Measurements from ENCODE around the gene TATDN3. TPM values are rescaled to one million over a fixed set of nuclear protein-coding genes. Genes with fewer than 3 reads are reported as not detected.
"Not testable (repeated sequence)": the region's sequence is repeated elsewhere in the genome, so short reads cannot be mapped to it uniquely, and the experiment has no call there.

The TATDN3 gene
- total and polyA plus RNA-seq, 11 donors = 18.2 to 30.3 (median 24.1) TPM

DNA sequence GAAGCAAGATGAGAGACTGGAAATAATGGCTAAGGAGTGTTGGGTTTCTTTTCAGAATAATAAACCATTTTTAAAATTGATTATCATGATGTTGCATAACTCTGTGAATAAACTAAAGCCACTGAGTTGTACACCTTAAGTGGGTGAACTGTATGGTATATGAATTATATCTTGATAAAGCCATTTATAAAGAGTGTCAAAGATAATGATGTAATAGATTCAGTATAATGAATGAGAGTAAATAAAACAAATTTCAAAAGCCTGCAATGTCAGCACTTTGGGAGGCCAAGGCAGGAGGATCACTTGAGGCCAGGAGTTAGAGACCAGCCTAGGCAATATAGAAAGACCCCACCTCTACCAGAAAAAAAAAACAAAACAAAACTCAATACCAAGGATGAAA lies 16.5 kb upstream of the TATDN3 start:
- TF ChIP-seq, protein P1, sequence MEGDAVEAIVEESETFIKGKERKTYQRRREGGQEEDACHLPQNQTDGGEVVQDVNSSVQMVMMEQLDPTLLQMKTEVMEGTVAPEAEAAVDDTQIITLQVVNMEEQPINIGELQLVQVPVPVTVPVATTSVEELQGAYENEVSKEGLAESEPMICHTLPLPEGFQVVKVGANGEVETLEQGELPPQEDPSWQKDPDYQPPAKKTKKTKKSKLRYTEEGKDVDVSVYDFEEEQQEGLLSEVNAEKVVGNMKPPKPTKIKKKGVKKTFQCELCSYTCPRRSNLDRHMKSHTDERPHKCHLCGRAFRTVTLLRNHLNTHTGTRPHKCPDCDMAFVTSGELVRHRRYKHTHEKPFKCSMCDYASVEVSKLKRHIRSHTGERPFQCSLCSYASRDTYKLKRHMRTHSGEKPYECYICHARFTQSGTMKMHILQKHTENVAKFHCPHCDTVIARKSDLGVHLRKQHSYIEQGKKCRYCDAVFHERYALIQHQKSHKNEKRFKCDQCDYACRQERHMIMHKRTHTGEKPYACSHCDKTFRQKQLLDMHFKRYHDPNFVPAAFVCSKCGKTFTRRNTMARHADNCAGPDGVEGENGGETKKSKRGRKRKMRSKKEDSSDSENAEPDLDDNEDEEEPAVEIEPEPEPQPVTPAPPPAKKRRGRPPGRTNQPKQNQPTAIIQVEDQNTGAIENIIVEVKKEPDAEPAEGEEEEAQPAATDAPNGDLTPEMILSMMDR (IDR thresholded peaks at IDR 0.05) = no peak
- no peak for TF ChIP-seq POLR2A (IDR thresholded peaks at IDR 0.05)
- H3K4me1 ChIP-seq = peaks cover 0 to 35% (median 0%) of the 10 kb centered on the region in 12 donors
- H3K27me3 ChIP-seq = no peaks in the 10 kb centered on the region
- H3K36me3 ChIP-seq = peaks cover 0 to 25% (median 8%) of the 10 kb centered on the region in 9 donors
- H3K27ac ChIP-seq = no peak overlapping the region
- intact Hi-C loops (cut with DNase I) = no loop called here
- no peak overlapping the region for H3K4me3 ChIP-seq
- peaks cover 0 to 18% (median 6%) of the 10 kb centered on the region in 12 donors for H3K9me3 ChIP-seq
- DNase-seq (no peak), ATAC-seq (no peak)

DNA sequence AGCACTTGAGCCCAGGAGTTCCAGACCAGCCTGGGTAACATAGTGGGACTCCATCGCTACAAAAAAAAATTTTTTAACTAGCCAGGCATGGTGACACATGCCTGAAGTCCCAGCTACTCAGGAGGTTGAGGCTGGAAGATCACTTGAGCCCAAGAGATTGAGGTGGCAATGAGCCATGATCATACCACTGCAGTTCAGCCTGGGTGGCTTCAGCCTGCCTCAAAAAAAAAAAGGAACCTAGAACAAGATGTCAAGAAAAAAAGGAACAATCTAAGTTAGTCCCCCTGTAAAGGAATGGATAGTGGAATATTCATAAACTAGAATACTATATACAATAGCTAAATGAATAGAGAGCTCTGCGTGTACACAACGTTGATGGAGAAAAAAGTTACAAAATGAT lies 14.5 kb upstream of the TATDN3 start:
- DNase-seq (no peak), ATAC-seq (peak in 1 of 4 donors; percentile 33)
- 92 to 95% (median 93%) methylated on average over 3 of the region's 3 CpGs for WGBS, 4 donors
- intact Hi-C loops (cut with DNase I) = no loop called here
- TF ChIP-seq POLR2A (IDR thresholded peaks at IDR 0.05) = no peak
- TF ChIP-seq, protein P1 (IDR thresholded peaks at IDR 0.05) = no peak
- Histone ChIP-seq H3K4me3 (no peak overlapping the region), H3K27me3 (no peaks in the 10 kb centered on the region), H3K36me3 (peaks cover 0 to 40% (median 25%) of the 10 kb centered on the region in 9 donors), H3K9me3 (no peaks in the 10 kb centered on the region), H3K4me1 (peaks cover 0 to 49% (median 0%) of the 10 kb centered on the region in 12 donors), H3K27ac (peak overlapping the region in 1 of 12 donors; percentile 42)

GRCh38 chr1:212779086-212779485 lies 12.6 kb upstream of the TATDN3 start:
- H3K4me3 ChIP-seq; H3K9me3 ChIP-seq; H3K27me3 ChIP-seq; ATAC-seq; H3K27ac ChIP-seq; DNase-seq; intact Hi-C loops (cut with DNase I): not testable (repeated sequence)
- H3K4me1 ChIP-seq = peaks cover 0 to 47% (median 0%) of the 10 kb centered on the region in 12 donors
- peaks cover 0 to 58% (median 44%) of the 10 kb centered on the region in 9 donors for H3K36me3 ChIP-seq
- 98% methylated on average over 30 of the region's 32 CpGs; no CpG with 5 or more reads in 2 of the 4 donors for WGBS, 4 donors

- 89 to 96% (median 95%) methylated on average over 3 of the region's 3 CpGs for WGBS, 4 donors
- TF ChIP-seq, protein P1 (IDR thresholded peaks at IDR 0.05) = no peak
- no peak for TF ChIP-seq POLR2A (IDR thresholded peaks at IDR 0.05)
- intact Hi-C loops (cut with DNase I) = loop anchor here in 7 of 10 donors (5.0 to 10.0 kb wide), 6 partner anchors 113 to 716 kb away; no protein-coding TSS in a partner anchor
- H3K27ac ChIP-seq = no peak overlapping the region
- H3K27me3 ChIP-seq = no peaks in the 10 kb centered on the region
- no peaks in the 10 kb centered on the region for H3K9me3 ChIP-seq
- no peak for ATAC-seq
- H3K36me3 ChIP-seq = peaks cover 0 to 65% (median 53%) of the 10 kb centered on the region in 9 donors
- H3K4me1 ChIP-seq = peaks cover 0 to 34% (median 0%) of the 10 kb centered on the region in 12 donors
- no peak for DNase-seq
- H3K4me3 ChIP-seq = no peak overlapping the region
Measured at GRCh38 chr1:212780759-212781158, 10.9 kb upstream of the TATDN3 start.

- DNase-seq (no peak), ATAC-seq (no peak)
- TF ChIP-seq POLR2A (IDR thresholded peaks at IDR 0.05) = no peak
- TF ChIP-seq, protein P1 (IDR thresholded peaks at IDR 0.05) = no peak
- Histone ChIP-seq H3K27ac (no peak overlapping the region), H3K36me3 (peaks cover 0 to 69% (median 57%) of the 10 kb centered on the region in 9 donors), H3K4me3 (no peak overlapping the region), H3K9me3 (no peaks in the 10 kb centered on the region), H3K4me1 (peaks cover 0 to 34% (median 0%) of the 10 kb centered on the region in 12 donors), H3K27me3 (no peaks in the 10 kb centered on the region)
- WGBS, 4 donors = 90 to 96% (median 95%) methylated on average over 2 of the region's 2 CpGs
- intact Hi-C loops (cut with DNase I) = loop anchor here in 7 of 10 donors (5.0 to 10.0 kb wide), 6 partner anchors 114 to 716 kb away; no protein-coding TSS in a partner anchor
Measured at GRCh38 chr1:212781225-212781624, 10.5 kb upstream of the TATDN3 start.
